Common myeloid progenitor, CD34-positive (primary cell): ENCODE data around the gene MPDZ.

Experiments used
- CTCF ChIA-PET: fragments of 350-600 bp; sonication (Branson Sonifier 250); formaldehyde crosslinking; loops from one replicate; lab custom pipeline; 2021; ENCODE audit warnings: antibody characterized with exemption; lab: Charles Lee
- POLR2A ChIA-PET: fragments of 350-600 bp; sonication (Branson Sonifier 250); formaldehyde crosslinking; loops from one replicate; lab custom pipeline; 2021; ENCODE audit warnings: antibody characterized with exemption; lab: Charles Lee
- DNase-seq, 3 donors: peaks; one replicate each; pipeline versions ENCODE4 v3.0.0 to v3.0.0-alpha.2; 2013
- H3K27ac ChIP-seq, 2 experiments: 1 replicate in 1 of 2; 2 replicates in 1 of 2; pipeline ENCODE4 v1.7.0; 2013; ENCODE audit warnings: inconsistent platforms in 2 of 2, low read length in 2 of 2, mild to moderate bottlenecking in 2 of 2, low read depth in 1 of 2, moderate library complexity in 1 of 2; ENCODE audit not compliant: severe bottlenecking in 2 of 2, insufficient read depth in 1 of 2, poor library complexity in 1 of 2
- H3K27me3 ChIP-seq, 5 experiments: replicated peaks in 2 of 5; 1 replicate in 3 of 5; 2 replicates in 2 of 5; pipeline versions ENCODE4 v1.6.1 to v1.7.0; 2013; ENCODE audit warnings: low read length in 4 of 5, mild to moderate bottlenecking in 2 of 5, moderate library complexity in 2 of 5, inconsistent platforms in 1 of 5; ENCODE audit not compliant: insufficient read depth in 5 of 5, control insufficient read depth in 4 of 5
- H3K36me3 ChIP-seq, 4 experiments: 1 replicate in 2 of 4; 2 replicates in 2 of 4; pipeline versions ENCODE4 v1.6.1 to v1.7.0; 2013; ENCODE audit warnings: low read length in 3 of 4, control low read depth in 1 of 4, mild to moderate bottlenecking in 1 of 4; ENCODE audit not compliant: control insufficient read depth in 4 of 4, insufficient read depth in 4 of 4
- H3K4me1 ChIP-seq, 4 experiments: 1 replicate in 3 of 4; 2 replicates in 1 of 4; pipeline versions ENCODE4 v1.6.1 to v1.7.1; 2013; ENCODE audit warnings: low read length in 3 of 4, mild to moderate bottlenecking in 3 of 4, control low read depth in 1 of 4, inconsistent platforms in 1 of 4, moderate library complexity in 1 of 4; ENCODE audit not compliant: control insufficient read depth in 4 of 4, insufficient read depth in 4 of 4; ENCODE audit errors: control extremely low read depth in 1 of 4
- H3K4me3 ChIP-seq, 7 experiments: 1 replicate in 4 of 7; 2 replicates in 3 of 7; pipeline versions ENCODE4 v1.5.1 to v1.7.0; 2013; ENCODE audit warnings: mild to moderate bottlenecking in 7 of 7, low read length in 6 of 7, moderate library complexity in 6 of 7, inconsistent platforms in 2 of 7, low read depth in 2 of 7, control low read depth in 1 of 7; ENCODE audit not compliant: insufficient read depth in 4 of 7, control insufficient read depth in 1 of 7; ENCODE audit errors: extremely low read depth in 1 of 7
- H3K9me3 ChIP-seq, 5 experiments: 1 replicate in 4 of 5; 2 replicates in 1 of 5; pipeline versions ENCODE4 v1.6.1 to v1.7.1; 2013; ENCODE audit warnings: low read length in 4 of 5, mild to moderate bottlenecking in 2 of 5, inconsistent platforms in 1 of 5, low read depth in 1 of 5, moderate library complexity in 1 of 5; ENCODE audit not compliant: control insufficient read depth in 4 of 5, insufficient read depth in 2 of 5; ENCODE audit errors: control extremely low read depth in 1 of 5
- WGBS: methylation state at CpG from one replicate; pipeline ENCODE4 v1.1.5; 2013; ENCODE audit not compliant: insufficient coverage; 5-methylcytosine and 5-hydroxymethylcytosine counted together

Gene MPDZ

GRCh38 chr9:13151489-13151888 lies 128.0 kb downstream of the MPDZ start:
- Histone ChIP-seq H3K36me3 (peaks cover 0 to 4% (median 2%) of the 10 kb centered on the region in 4 experiments), H3K27ac (no peak overlapping the region), H3K4me1 (no peaks in the 10 kb centered on the region), H3K27me3 (no peaks in the 10 kb centered on the region), H3K9me3 (no peaks in the 10 kb centered on the region), H3K4me3 (no peak overlapping the region)
- ChIA-PET POLR2A (no interaction called here), CTCF (no interaction called here)
- DNase-seq, result no peak
- no CpG with 5 or more reads among the region's 1 CpG for WGBS

GRCh38 chr9:13149454-13149853 lies 130.0 kb downstream of the MPDZ start:
- Histone ChIP-seq H3K4me3 (no peak overlapping the region), H3K36me3 (peaks cover 0 to 4% (median 2%) of the 10 kb centered on the region in 4 experiments), H3K9me3 (no peaks in the 10 kb centered on the region), H3K27me3 (no peaks in the 10 kb centered on the region), H3K27ac (no peak overlapping the region), H3K4me1 (no peaks in the 10 kb centered on the region)
- no peak for DNase-seq
- ChIA-PET POLR2A (no interaction called here), CTCF (no interaction called here)

- POLR2A ChIA-PET, result no interaction called here
- 90% methylated on average over 3 of the region's 4 CpGs for WGBS
- no peaks in the 10 kb centered on the region for H3K4me1 ChIP-seq
- DNase-seq, result no peak
- CTCF ChIA-PET, result no interaction called here
- no peaks in the 10 kb centered on the region for H3K27me3 ChIP-seq
- H3K4me3 ChIP-seq, result no peak overlapping the region
- peaks cover 0 to 4% (median 2%) of the 10 kb centered on the region in 4 experiments for H3K36me3 ChIP-seq
- no peak overlapping the region for H3K27ac ChIP-seq
- no peaks in the 10 kb centered on the region for H3K9me3 ChIP-seq
These were observed 132.7 kb downstream of the MPDZ start for GRCh38 chr9:13146840-13147239.

GRCh38 chr9:13145340-13145739 lies 134.2 kb downstream of the MPDZ start:
- no peak overlapping the region for H3K4me3 ChIP-seq
- H3K4me1 ChIP-seq, result no peaks in the 10 kb centered on the region
- no peak for DNase-seq
- ChIA-PET POLR2A (no interaction called here), CTCF (no interaction called here)
- H3K27ac ChIP-seq, result no peak overlapping the region
- H3K36me3 ChIP-seq, result peaks cover 0 to 4% (median 2%) of the 10 kb centered on the region in 4 experiments
- no peaks in the 10 kb centered on the region for H3K27me3 ChIP-seq
- H3K9me3 ChIP-seq, result no peaks in the 10 kb centered on the region

- 100% methylated on average over 1 of the region's 2 CpGs for whole genome bisulfite sequencing
- H3K4me3 ChIP-seq, result no peak overlapping the region
- no peaks in the 10 kb centered on the region for H3K9me3 ChIP-seq
- ChIA-PET CTCF (no interaction called here), POLR2A (interaction anchor here (0.8 kb wide), 1 partner anchor 14 kb away, joined by 3 read pairs; no protein-coding TSS in a partner anchor)
- H3K4me1 ChIP-seq, result no peaks in the 10 kb centered on the region
- no peak overlapping the region for H3K27ac ChIP-seq
- DNase-seq, result no peak
- H3K27me3 ChIP-seq, result no peaks in the 10 kb centered on the region
- peaks cover 2 to 6% (median 3%) of the 10 kb centered on the region in 4 experiments for H3K36me3 ChIP-seq
These were observed 135.2 kb downstream of the MPDZ start for GRCh38 chr9:13144166-13144775.

- Histone ChIP-seq H3K36me3 (peaks cover 2 to 7% (median 3%) of the 10 kb centered on the region in 4 experiments), H3K4me3 (no peak overlapping the region), H3K27me3 (no peaks in the 10 kb centered on the region), H3K27ac (no peak overlapping the region), H3K4me1 (no peaks in the 10 kb centered on the region), H3K9me3 (no peaks in the 10 kb centered on the region)
- DNase-seq, result no peak
- POLR2A ChIA-PET, result interaction anchor here (0.8 kb wide), 1 partner anchor 13 kb away, joined by 3 read pairs; no protein-coding TSS in a partner anchor
- WGBS, result 73% methylated on average over 4 of the region's 5 CpGs
- CTCF ChIA-PET, result no interaction called here
These were observed 136.2 kb downstream of the MPDZ start for GRCh38 chr9:13143281-13143680.

GRCh38 chr9:13142776-13143175 lies 136.7 kb downstream of the MPDZ start:
- Histone ChIP-seq H3K9me3 (no peaks in the 10 kb centered on the region), H3K27me3 (no peaks in the 10 kb centered on the region), H3K4me3 (no peak overlapping the region), H3K36me3 (peaks cover 2 to 7% (median 4%) of the 10 kb centered on the region in 4 experiments), H3K27ac (no peak overlapping the region), H3K4me1 (no peaks in the 10 kb centered on the region)
- WGBS, result no CpG with 5 or more reads among the region's 3 CpGs
- POLR2A ChIA-PET, result no interaction called here
- CTCF ChIA-PET, result no interaction called here
- no peak for DNase-seq
